Measurements from ENCODE around the gene PRR16. TPM values are rescaled to one million over a fixed set of nuclear protein-coding genes. Genes with fewer than 3 reads are reported as not detected.

PRR16 gene
- total RNA-seq, 1 donor from 2014 or later, result 18.3 TPM

DNA sequence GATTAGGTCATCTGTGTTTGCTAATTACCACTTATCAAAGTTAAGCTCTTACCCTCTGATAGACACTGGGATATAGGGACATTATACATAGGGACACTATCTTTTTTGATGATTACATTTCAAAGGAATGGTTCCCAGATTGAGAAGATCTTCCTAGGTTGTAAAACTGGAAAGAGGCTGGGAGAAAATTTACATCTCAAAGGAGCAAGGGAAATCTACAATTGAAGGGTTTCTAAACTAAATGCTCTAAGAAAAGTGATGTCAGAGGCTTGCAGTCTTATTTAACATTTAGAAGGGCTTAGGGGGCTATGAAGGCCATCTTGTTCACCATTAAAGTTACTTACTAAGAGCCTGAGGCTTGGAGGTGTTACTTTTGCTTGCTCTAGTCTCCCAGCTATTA, 242.8 kb downstream of the PRR16 start:
- TF ChIP-seq, protein P1, sequence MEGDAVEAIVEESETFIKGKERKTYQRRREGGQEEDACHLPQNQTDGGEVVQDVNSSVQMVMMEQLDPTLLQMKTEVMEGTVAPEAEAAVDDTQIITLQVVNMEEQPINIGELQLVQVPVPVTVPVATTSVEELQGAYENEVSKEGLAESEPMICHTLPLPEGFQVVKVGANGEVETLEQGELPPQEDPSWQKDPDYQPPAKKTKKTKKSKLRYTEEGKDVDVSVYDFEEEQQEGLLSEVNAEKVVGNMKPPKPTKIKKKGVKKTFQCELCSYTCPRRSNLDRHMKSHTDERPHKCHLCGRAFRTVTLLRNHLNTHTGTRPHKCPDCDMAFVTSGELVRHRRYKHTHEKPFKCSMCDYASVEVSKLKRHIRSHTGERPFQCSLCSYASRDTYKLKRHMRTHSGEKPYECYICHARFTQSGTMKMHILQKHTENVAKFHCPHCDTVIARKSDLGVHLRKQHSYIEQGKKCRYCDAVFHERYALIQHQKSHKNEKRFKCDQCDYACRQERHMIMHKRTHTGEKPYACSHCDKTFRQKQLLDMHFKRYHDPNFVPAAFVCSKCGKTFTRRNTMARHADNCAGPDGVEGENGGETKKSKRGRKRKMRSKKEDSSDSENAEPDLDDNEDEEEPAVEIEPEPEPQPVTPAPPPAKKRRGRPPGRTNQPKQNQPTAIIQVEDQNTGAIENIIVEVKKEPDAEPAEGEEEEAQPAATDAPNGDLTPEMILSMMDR (IDR thresholded peaks at IDR 0.05), result no peak
- Mint-ChIP-seq H3K9me3 (ENCODE audit: unreplicated experiment) (peaks cover 13% of the 10 kb centered on the region), H3K36me3 (ENCODE audit: unreplicated experiment) (no peaks in the 10 kb centered on the region), H3K27me3 (ENCODE audit: unreplicated experiment) (no peaks in the 10 kb centered on the region), H3K27ac (ENCODE audit: unreplicated experiment) (no peak overlapping the region), H3K4me3 (ENCODE audit: unreplicated experiment) (no peak overlapping the region), H3K4me1 (ENCODE audit: unreplicated experiment) (peaks cover 17% of the 10 kb centered on the region)
- DNase-seq (ENCODE audit: extremely low spot score, unreplicated experiment), result no peak

- Mint-ChIP-seq H3K4me3 (ENCODE audit: unreplicated experiment) (no peak overlapping the region), H3K27ac (ENCODE audit: unreplicated experiment) (no peak overlapping the region), H3K36me3 (ENCODE audit: unreplicated experiment) (no peaks in the 10 kb centered on the region), H3K9me3 (ENCODE audit: unreplicated experiment) (peaks cover 3% of the 10 kb centered on the region), H3K4me1 (ENCODE audit: unreplicated experiment) (no peaks in the 10 kb centered on the region), H3K27me3 (ENCODE audit: unreplicated experiment) (no peaks in the 10 kb centered on the region)
- DNase-seq (ENCODE audit: extremely low spot score, unreplicated experiment), result no peak
- TF ChIP-seq, protein P1 (IDR thresholded peaks at IDR 0.05), result no peak
These were observed 253.3 kb downstream of the PRR16 start for GRCh38 chr5:120717381-120717780.

- H3K27ac Mint-ChIP-seq (ENCODE audit: unreplicated experiment), result no peak overlapping the region
- H3K27me3 Mint-ChIP-seq (ENCODE audit: unreplicated experiment), result no peaks in the 10 kb centered on the region
These were observed 266.1 kb downstream of the PRR16 start for GRCh38 chr5:120730214-120730613.

GRCh38 chr5:120734033-120734432, 269.9 kb downstream of the PRR16 start:
- H3K36me3 Mint-ChIP-seq (ENCODE audit: unreplicated experiment), result no peaks in the 10 kb centered on the region
- TF ChIP-seq, protein P1 (IDR thresholded peaks at IDR 0.05), result no peak
- no peaks in the 10 kb centered on the region for H3K27me3 Mint-ChIP-seq (ENCODE audit: unreplicated experiment)
- H3K4me3 Mint-ChIP-seq (ENCODE audit: unreplicated experiment), result no peak overlapping the region
- peaks cover 12% of the 10 kb centered on the region for H3K4me1 Mint-ChIP-seq (ENCODE audit: unreplicated experiment)
- H3K9me3 Mint-ChIP-seq (ENCODE audit: unreplicated experiment), result no peaks in the 10 kb centered on the region
- H3K27ac Mint-ChIP-seq (ENCODE audit: unreplicated experiment), result peak overlapping the region; percentile 28
- DNase-seq (ENCODE audit: extremely low spot score, unreplicated experiment), result no peak

More at GRCh38 chr5:120730214-120730613, 266.1 kb downstream of the PRR16 start:
- H3K4me1 Mint-ChIP-seq (ENCODE audit: unreplicated experiment), result peaks cover 12% of the 10 kb centered on the region
- TF ChIP-seq, protein P1 (IDR thresholded peaks at IDR 0.05), result no peak
- H3K4me3 Mint-ChIP-seq (ENCODE audit: unreplicated experiment), result no peak overlapping the region
- DNase-seq (ENCODE audit: extremely low spot score, unreplicated experiment), result no peak
- H3K9me3 Mint-ChIP-seq (ENCODE audit: unreplicated experiment), result no peaks in the 10 kb centered on the region
- H3K36me3 Mint-ChIP-seq (ENCODE audit: unreplicated experiment), result no peaks in the 10 kb centered on the region

GRCh38 chr5:120735076-120735475, 271.0 kb downstream of the PRR16 start:
- Mint-ChIP-seq H3K27me3 (ENCODE audit: unreplicated experiment) (no peaks in the 10 kb centered on the region), H3K27ac (ENCODE audit: unreplicated experiment) (no peak overlapping the region), H3K4me3 (ENCODE audit: unreplicated experiment) (no peak overlapping the region), H3K36me3 (ENCODE audit: unreplicated experiment) (no peaks in the 10 kb centered on the region), H3K9me3 (ENCODE audit: unreplicated experiment) (no peaks in the 10 kb centered on the region), H3K4me1 (ENCODE audit: unreplicated experiment) (peaks cover 12% of the 10 kb centered on the region)
- DNase-seq (ENCODE audit: extremely low spot score, unreplicated experiment), result no peak
- TF ChIP-seq, protein P1 (IDR thresholded peaks at IDR 0.05), result peak; percentile 29
